Endothelial cell of umbilical vein (primary cell): Measurements from ENCODE around the gene HLX. TPM values are rescaled to one million over a fixed set of nuclear protein-coding genes. Genes with fewer than 3 reads are reported as not detected.
A peak's percentile ranks its signal among the peaks of the same experiment; 100 is the strongest.

Source experiments
- BruUV-seq: library from RNA; stranded (reverse); fragments of 400-500 nt; replicated peaks from 2 replicates; lab custom pipeline; 2021; lab: Mats Ljungman, UMichigan
- CTCF ChIA-PET: fragments of 300-600, 350-600 bp; sonication (Branson Sonifier 250); formaldehyde crosslinking; loops from one replicate; lab custom pipeline; 2021; ENCODE audit warnings: antibody characterized with exemption, inconsistent platforms; lab: Charles Lee
- POLR2A ChIA-PET: fragments of 300-600, 350-600 bp; sonication (Branson Sonifier 250); formaldehyde crosslinking; loops from one replicate; lab custom pipeline; 2021; ENCODE audit warnings: antibody characterized with exemption, inconsistent platforms; lab: Charles Lee
- DNase-seq: peaks from one replicate; pipeline ENCODE4 v3.0.0-alpha.2; 2011; ENCODE audit warnings: low read depth, low spot score
- FAIRE-seq: peaks from 2 replicates; lab custom pipeline; 2011; peaks lifted over from hg19 to GRCh38; lab: Jason Lieb, UNC
- H2AFZ ChIP-seq: 2 replicates; pipeline ENCODE4 v1.6.0; 2012; ENCODE audit warnings: low read depth, low read length, control low read depth, inconsistent platforms
- H3K27ac ChIP-seq: 2 replicates; pipeline ENCODE4 v1.5.1; 2011; ENCODE audit warnings: low read depth, mild to moderate bottlenecking, control low read depth, low read length, moderate library complexity; ENCODE audit not compliant: insufficient read depth
- H3K27me3 ChIP-seq, 2 experiments: 2 replicates each; pipeline versions ENCODE4 v1.6.0 to v1.6.1; 2011; ENCODE audit warnings: low read length in 2 of 2, mixed read lengths in 1 of 2; ENCODE audit not compliant: control insufficient read depth in 2 of 2, insufficient read depth in 2 of 2
- H3K36me3 ChIP-seq, 2 experiments: 2 replicates in 1 of 2; 3 replicates in 1 of 2; pipeline ENCODE4 v1.5.1; 2011; ENCODE audit warnings: low read length in 2 of 2, mild to moderate bottlenecking in 1 of 2, moderate library complexity in 1 of 2; ENCODE audit not compliant: control insufficient read depth in 2 of 2, insufficient read depth in 2 of 2; ENCODE audit errors: extremely low read depth in 1 of 2
- H3K4me1 ChIP-seq: 3 replicates; pipeline ENCODE4 v1.5.1; 2011; ENCODE audit warnings: mild to moderate bottlenecking, low read length; ENCODE audit not compliant: control insufficient read depth, insufficient read depth; ENCODE audit errors: extremely low read depth
- H3K4me2 ChIP-seq: 2 replicates; pipeline ENCODE4 v1.6.1; 2011; ENCODE audit warnings: low read length, control low read depth, mixed read lengths; ENCODE audit not compliant: insufficient read depth
- H3K4me3 ChIP-seq, 3 experiments: fragments of 200-600 bp in 1 of 3; sonication (generic), shearing (Covaris generic) in 1 of 3; replicated peaks in 1 of 3; 2 replicates each; pipeline ENCODE4 v1.5.1; 2011 to 2016; ENCODE audit warnings: control low read depth in 3 of 3, low read length in 3 of 3, mild to moderate bottlenecking in 2 of 3, inconsistent platforms in 1 of 3, low read depth in 1 of 3, moderate library complexity in 1 of 3; ENCODE audit not compliant: insufficient read depth in 1 of 3
- H3K79me2 ChIP-seq: 2 replicates; pipeline ENCODE4 v1.6.0; 2012; ENCODE audit warnings: low read length, inconsistent platforms; ENCODE audit not compliant: control insufficient read depth, insufficient read depth
- H3K9ac ChIP-seq: replicated peaks from 2 replicates; pipeline ENCODE3; 2011; ENCODE audit warnings: low read length, control low read depth; ENCODE audit not compliant: insufficient read depth; ENCODE audit errors: extremely low read depth
- H3K9me1 ChIP-seq: replicated peaks from 3 replicates; pipeline ENCODE4 v1.6.0; 2011; ENCODE audit warnings: mild to moderate bottlenecking, low read length; ENCODE audit not compliant: control insufficient read depth, insufficient read depth; ENCODE audit errors: extremely low read depth
- H3K9me3 ChIP-seq: replicated peaks from 2 replicates; pipeline ENCODE4 v1.5.1; 2012; ENCODE audit warnings: low read length, inconsistent platforms; ENCODE audit not compliant: control insufficient read depth, insufficient read depth
- H4K20me1 ChIP-seq: replicated peaks from 2 replicates; pipeline ENCODE3; 2011; ENCODE audit warnings: mild to moderate bottlenecking, low read length; ENCODE audit not compliant: control insufficient read depth, insufficient read depth; ENCODE audit errors: extremely low read depth
- FOS ChIP-seq: IDR thresholded peaks from 2 replicates; pipeline ENCODE4 v1.6.1; 2011; ENCODE audit warnings: mild to moderate bottlenecking, low read length, moderate library complexity, borderline replicate concordance; ENCODE audit not compliant: insufficient read depth
- MYC ChIP-seq: IDR thresholded peaks from one replicate; pipeline ENCODE4 v1.6.1; 2011; ENCODE audit warnings: mild to moderate bottlenecking, low read depth, low read length
- POLR2A ChIP-seq: IDR thresholded peaks from 2 replicates; pipeline ENCODE4 v1.6.1; 2012; ENCODE audit warnings: low read depth, mild to moderate bottlenecking, control low read depth, low read length
- dilution Hi-C: fragments of 300-500 bp; cut with MboI; formaldehyde crosslinking; loops from one replicate; pipeline ENCODE4 v1.15.0; 2019; ENCODE audit warnings: low sequenced_read_pairs; ENCODE audit not compliant: extremely low pct_ligation_motif_present
- intact Hi-C: fragments of 100-400 bp; cut with micrococcal nuclease; formaldehyde crosslinking; loops from one replicate; pipeline ENCODE4 v1.10.0; 2022
- polyA plus RNA-seq, 4 experiments: library from polyadenylated mRNA; depleted of rRNA in 3 of 4; stranded (reverse) in 3 of 4; unstranded in 1 of 4; fragments of >200 nt; gene quantifications; 2 replicates each; pipeline versions ENCODE4 v1.2.1 to v1.2.3, GENCODE V29; 2011 to 2012; ENCODE audit warnings: missing spikeins in 1 of 4
- total RNA-seq: library from RNA; stranded (reverse); gene quantifications from 2 replicates; pipeline ENCODE4 v1.2.3, GENCODE V29; 2021
- TF ChIP-seq, protein P1 (sequence below), 2 donors: IDR thresholded peaks; 1 replicate in 1 of 2; 2 replicates in 1 of 2; pipeline ENCODE4 v1.5.1; 2011; ENCODE audit warnings: low read length in 2 of 2, mild to moderate bottlenecking in 2 of 2, moderate library complexity in 2 of 2, control low read depth in 1 of 2, inconsistent platforms in 1 of 2, low read depth in 1 of 2; ENCODE audit not compliant: insufficient read depth in 1 of 2; ENCODE audit errors: extremely low read depth in 1 of 2
- TF ChIP-seq, protein P2 (sequence below): IDR thresholded peaks from 2 replicates; pipeline ENCODE4 v1.6.1; 2011; ENCODE audit not compliant: insufficient read depth, insufficient read length

The HLX gene
- total and polyA plus RNA-seq, 2 donors (not counting 3 experiments of a cell fraction or from before 2014, with no cell fraction given) = 7.5 to 39.1 TPM

DNA sequence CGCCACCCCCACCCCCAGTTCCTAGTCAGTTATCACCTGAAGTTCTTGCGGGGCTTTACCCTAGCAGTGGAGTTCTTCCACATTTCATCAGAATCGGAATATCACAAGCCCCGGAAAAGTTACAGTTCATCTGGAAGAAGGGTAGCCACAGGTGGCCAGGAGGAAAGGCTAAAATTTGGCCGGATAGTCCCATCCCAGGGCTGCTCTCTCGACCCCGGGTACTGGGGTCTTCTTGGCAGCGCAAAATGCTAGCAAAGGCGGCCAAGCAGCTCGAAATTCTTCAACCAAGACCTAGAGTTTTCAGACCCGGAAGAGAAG is 7.9 kb downstream of the HLX start:
- DNase-seq (no peak), FAIRE-seq (no peak)
- dilution Hi-C loops (no loop called here), intact Hi-C loops (no loop called here)
- Histone ChIP-seq H3K4me1 (peaks cover 11% of the 10 kb centered on the region), H3K79me2 (no peaks in the 10 kb centered on the region), H3K36me3 (peaks cover 0 to 3% of the 10 kb centered on the region in 2 experiments), H3K9me1 (no peaks in the 10 kb centered on the region), H3K4me3 (no peak overlapping the region), H2AFZ (no peak overlapping the region), H3K9me3 (no peaks in the 10 kb centered on the region), H4K20me1 (peaks cover 2% of the 10 kb centered on the region), H3K27ac (no peak overlapping the region), H3K9ac (no peak overlapping the region), H3K27me3 (peaks cover 60 to 62% of the 10 kb centered on the region in 2 experiments), H3K4me2 (peak overlapping the region; percentile 51)
- no TSS peak for BruUV-seq
- POLR2A ChIA-PET = no interaction called here
- CTCF ChIA-PET = interaction anchor here (1.2 kb wide), 1 partner anchor 316 kb away, joined by 4 read pairs; no protein-coding TSS in a partner anchor
- TF ChIP-seq, protein P1, sequence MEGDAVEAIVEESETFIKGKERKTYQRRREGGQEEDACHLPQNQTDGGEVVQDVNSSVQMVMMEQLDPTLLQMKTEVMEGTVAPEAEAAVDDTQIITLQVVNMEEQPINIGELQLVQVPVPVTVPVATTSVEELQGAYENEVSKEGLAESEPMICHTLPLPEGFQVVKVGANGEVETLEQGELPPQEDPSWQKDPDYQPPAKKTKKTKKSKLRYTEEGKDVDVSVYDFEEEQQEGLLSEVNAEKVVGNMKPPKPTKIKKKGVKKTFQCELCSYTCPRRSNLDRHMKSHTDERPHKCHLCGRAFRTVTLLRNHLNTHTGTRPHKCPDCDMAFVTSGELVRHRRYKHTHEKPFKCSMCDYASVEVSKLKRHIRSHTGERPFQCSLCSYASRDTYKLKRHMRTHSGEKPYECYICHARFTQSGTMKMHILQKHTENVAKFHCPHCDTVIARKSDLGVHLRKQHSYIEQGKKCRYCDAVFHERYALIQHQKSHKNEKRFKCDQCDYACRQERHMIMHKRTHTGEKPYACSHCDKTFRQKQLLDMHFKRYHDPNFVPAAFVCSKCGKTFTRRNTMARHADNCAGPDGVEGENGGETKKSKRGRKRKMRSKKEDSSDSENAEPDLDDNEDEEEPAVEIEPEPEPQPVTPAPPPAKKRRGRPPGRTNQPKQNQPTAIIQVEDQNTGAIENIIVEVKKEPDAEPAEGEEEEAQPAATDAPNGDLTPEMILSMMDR (IDR thresholded peaks at IDR 0.05; ENCODE audit: extremely low read depth in 1 of 2, insufficient read depth in 1 of 2, low read depth in 1 of 2, low read length in 2 of 2) = no peak
- no peak for TF ChIP-seq FOS
- TF ChIP-seq, protein P2, sequence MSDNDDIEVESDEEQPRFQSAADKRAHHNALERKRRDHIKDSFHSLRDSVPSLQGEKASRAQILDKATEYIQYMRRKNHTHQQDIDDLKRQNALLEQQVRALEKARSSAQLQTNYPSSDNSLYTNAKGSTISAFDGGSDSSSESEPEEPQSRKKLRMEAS = no peak
- TF ChIP-seq POLR2A = no peak
- no peak for TF ChIP-seq MYC
